CD14-positive monocyte (primary cell): ENCODE results near the gene SYNGAP1. TPM values are rescaled to one million over a fixed set of nuclear protein-coding genes. Genes with fewer than 3 reads are reported as not detected.

Experiments
- DNase-seq, 3 donors: peaks; one replicate each; pipeline ENCODE4 v3.0.0-alpha.2; 2011 to 2022
- H2AFZ ChIP-seq: 2 replicates; pipeline ENCODE4 v1.6.0; 2012; ENCODE audit warnings: mild to moderate bottlenecking, low read depth, low read length, inconsistent platforms; ENCODE audit not compliant: insufficient read depth, poor library complexity, severe bottlenecking
- H3K27ac ChIP-seq, 2 donors: 1 replicate in 1 of 2; 2 replicates in 1 of 2; pipeline ENCODE4 v1.5.1; 2012 to 2013; ENCODE audit warnings: low read length in 2 of 2, control low read depth in 1 of 2, inconsistent platforms in 1 of 2, low read depth in 1 of 2, mild to moderate bottlenecking in 1 of 2
- H3K27me3 ChIP-seq, 2 donors: one replicate each; pipeline versions ENCODE4 v1.6.0 to v1.6.1; 2011 to 2013; ENCODE audit warnings: low read length in 2 of 2; ENCODE audit not compliant: control insufficient read depth in 2 of 2, insufficient read depth in 2 of 2
- H3K36me3 ChIP-seq, 2 donors: replicated peaks in 1 of 2; 1 replicate in 1 of 2; 2 replicates in 1 of 2; pipeline versions ENCODE4 v1.5.1 to v1.6.1; 2012 to 2013; ENCODE audit warnings: low read length in 2 of 2, control low read depth in 1 of 2, inconsistent platforms in 1 of 2, mild to moderate bottlenecking in 1 of 2; ENCODE audit not compliant: insufficient read depth in 2 of 2, control insufficient read depth in 1 of 2
- H3K4me1 ChIP-seq, 2 donors: 1 replicate in 1 of 2; 2 replicates in 1 of 2; pipeline versions ENCODE4 v1.5.1 to v1.6.1; 2012 to 2013; ENCODE audit warnings: low read length in 2 of 2, control low read depth in 1 of 2, inconsistent platforms in 1 of 2, mild to moderate bottlenecking in 1 of 2, moderate library complexity in 1 of 2; ENCODE audit not compliant: insufficient read depth in 2 of 2, control insufficient read depth in 1 of 2
- H3K4me2 ChIP-seq: replicated peaks from 2 replicates; pipeline ENCODE3; 2012; ENCODE audit warnings: low read length, moderate library complexity, mild to moderate bottlenecking; ENCODE audit not compliant: poor library complexity, severe bottlenecking; ENCODE audit errors: extremely low read depth
- H3K4me3 ChIP-seq, 3 experiments: fragments of 200-600 bp in 1 of 3; sonication (generic) in 1 of 3; replicated peaks in 1 of 3; 1 replicate in 2 of 3; 2 replicates in 1 of 3; pipeline ENCODE4 v1.5.1; 2011 to 2013; ENCODE audit warnings: low read length in 3 of 3, mild to moderate bottlenecking in 3 of 3, control low read depth in 2 of 3, low read depth in 2 of 3, inconsistent platforms in 1 of 3, moderate library complexity in 1 of 3
- H3K79me2 ChIP-seq: 2 replicates; pipeline ENCODE4 v1.6.0; 2012; ENCODE audit warnings: mild to moderate bottlenecking, control low read depth, inconsistent platforms, low read length, moderate library complexity; ENCODE audit not compliant: insufficient read depth
- H3K9ac ChIP-seq: 2 replicates; pipeline ENCODE4 v1.6.0; 2017; ENCODE audit warnings: low read length, mild to moderate bottlenecking; ENCODE audit not compliant: insufficient read depth, poor library complexity, severe bottlenecking
- H3K9me3 ChIP-seq, 2 donors: replicated peaks in 1 of 2; 1 replicate in 1 of 2; 2 replicates in 1 of 2; pipeline versions ENCODE4 v1.5.1 to v1.6.1; 2012 to 2013; ENCODE audit warnings: low read length in 2 of 2, control low read depth in 1 of 2; ENCODE audit not compliant: control insufficient read depth in 1 of 2, insufficient read depth in 1 of 2
- H4K20me1 ChIP-seq: 2 replicates; pipeline ENCODE4 v1.6.0; 2012; ENCODE audit warnings: mild to moderate bottlenecking, low read length, control low read depth, moderate library complexity; ENCODE audit not compliant: insufficient read depth
- H3K27ac Mint-ChIP-seq, 7 donors: one replicate each; pipeline ENCODE4 v1.8.0; 2020; ENCODE audit warnings: mild to moderate bottlenecking in 7 of 7, mixed read lengths in 7 of 7, moderate library complexity in 6 of 7, inconsistent platforms in 2 of 7
- H3K27me3 Mint-ChIP-seq, 3 donors: one replicate each; pipeline ENCODE4 v1.8.0; 2021 to 2022; ENCODE audit warnings: low read depth in 3 of 3, mild to moderate bottlenecking in 3 of 3, mixed read lengths in 3 of 3, moderate library complexity in 3 of 3, inconsistent platforms in 1 of 3
- H3K36me3 Mint-ChIP-seq, 2 donors: one replicate each; pipeline ENCODE4 v1.8.0; 2020; ENCODE audit warnings: mixed read lengths in 2 of 2, inconsistent platforms in 1 of 2, mild to moderate bottlenecking in 1 of 2
- H3K4me1 Mint-ChIP-seq: one replicate; pipeline ENCODE4 v1.8.0; 2020; ENCODE audit warnings: mild to moderate bottlenecking, mixed read lengths
- H3K4me3 Mint-ChIP-seq, 2 donors: one replicate each; pipeline ENCODE4 v1.8.0; 2020; ENCODE audit warnings: mild to moderate bottlenecking in 2 of 2, mixed read lengths in 2 of 2, moderate library complexity in 1 of 2
- H3K9me3 Mint-ChIP-seq, 7 donors: one replicate each; pipeline ENCODE4 v1.8.0; 2020 to 2022; ENCODE audit warnings: mixed read lengths in 7 of 7, mild to moderate bottlenecking in 6 of 7, moderate library complexity in 6 of 7, inconsistent platforms in 2 of 7
- WGBS: methylation state at CpG from one replicate; pipeline ENCODE4 v1.1.5; 2013; ENCODE audit warnings: missing lambda C conversion rate; ENCODE audit not compliant: insufficient coverage; 5-methylcytosine and 5-hydroxymethylcytosine counted together
- intact Hi-C, 2 donors: fragments of 100-400 bp; cut with micrococcal nuclease; formaldehyde crosslinking; loops; one replicate each; pipeline versions ENCODE4 v1.15.0 to v1.15.1; 2023
- polyA plus RNA-seq, 3 donors: library from polyadenylated mRNA; depleted of rRNA in 1 of 3; unstranded in 2 of 3; stranded (reverse) in 1 of 3; fragments of 300-500 nt in 2 of 3; fragments of >200 nt in 1 of 3; fragmentation: Illumina TruSeq in 2 of 3; gene quantifications; 1 replicate in 2 of 3; 2 replicates in 1 of 3; pipeline ENCODE4 v1.2.3, GENCODE V29; 2012 to 2021
- TF ChIP-seq, protein P1 (sequence below): fragments of 200-600 bp; IDR thresholded peaks from one replicate; pipeline ENCODE4 v1.8.0; 2022; ENCODE audit warnings: antibody characterized with exemption, mild to moderate bottlenecking

The SYNGAP1 gene
- polyA plus RNA-seq, 3 donors = 4.0 TPM; not detected in 2

GRCh38 chr6:33431880-33432541, 12.1 kb downstream of the SYNGAP1 start:
- Histone ChIP-seq H2AFZ (peak overlapping the region; percentile 78), H3K4me1 (peaks cover 35 to 49% of the 10 kb centered on the region in 2 donors), H3K27ac (no peak overlapping the region), H3K4me3 (peak overlapping the region; percentile 2 to 69 (median 6)), H3K9ac (peak overlapping the region; percentile 44), H3K4me2 (peak overlapping the region; percentile 81), H3K36me3 (peaks cover 4 to 12% of the 10 kb centered on the region in 2 donors), H3K79me2 (no peaks in the 10 kb centered on the region), H3K9me3 (no peaks in the 10 kb centered on the region), H4K20me1 (no peaks in the 10 kb centered on the region), H3K27me3 (peaks cover 0 to 3% of the 10 kb centered on the region in 2 donors)
- H3K4me1 Mint-ChIP-seq = peaks cover 60% of the 10 kb centered on the region
- peak overlapping the region in 4 of 7 donors; percentile 26 to 71 (median 46) for H3K27ac Mint-ChIP-seq
- H3K27me3 Mint-ChIP-seq = peaks cover 20 to 36% (median 21%) of the 10 kb centered on the region in 3 donors
- peak overlapping the region; percentile 62 to 84 for H3K4me3 Mint-ChIP-seq
- TF ChIP-seq, protein P1, sequence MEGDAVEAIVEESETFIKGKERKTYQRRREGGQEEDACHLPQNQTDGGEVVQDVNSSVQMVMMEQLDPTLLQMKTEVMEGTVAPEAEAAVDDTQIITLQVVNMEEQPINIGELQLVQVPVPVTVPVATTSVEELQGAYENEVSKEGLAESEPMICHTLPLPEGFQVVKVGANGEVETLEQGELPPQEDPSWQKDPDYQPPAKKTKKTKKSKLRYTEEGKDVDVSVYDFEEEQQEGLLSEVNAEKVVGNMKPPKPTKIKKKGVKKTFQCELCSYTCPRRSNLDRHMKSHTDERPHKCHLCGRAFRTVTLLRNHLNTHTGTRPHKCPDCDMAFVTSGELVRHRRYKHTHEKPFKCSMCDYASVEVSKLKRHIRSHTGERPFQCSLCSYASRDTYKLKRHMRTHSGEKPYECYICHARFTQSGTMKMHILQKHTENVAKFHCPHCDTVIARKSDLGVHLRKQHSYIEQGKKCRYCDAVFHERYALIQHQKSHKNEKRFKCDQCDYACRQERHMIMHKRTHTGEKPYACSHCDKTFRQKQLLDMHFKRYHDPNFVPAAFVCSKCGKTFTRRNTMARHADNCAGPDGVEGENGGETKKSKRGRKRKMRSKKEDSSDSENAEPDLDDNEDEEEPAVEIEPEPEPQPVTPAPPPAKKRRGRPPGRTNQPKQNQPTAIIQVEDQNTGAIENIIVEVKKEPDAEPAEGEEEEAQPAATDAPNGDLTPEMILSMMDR = no peak
- peaks cover 12 to 28% of the 10 kb centered on the region in 2 donors for H3K36me3 Mint-ChIP-seq
- no CpG with 5 or more reads among the region's 12 CpGs for WGBS
- intact Hi-C loops = no loop called here
- H3K9me3 Mint-ChIP-seq = peaks cover 0 to 5% (median 0%) of the 10 kb centered on the region in 7 donors
- DNase-seq = peak in 2 of 3 donors; percentile 34 to 42

- H3K9me3 Mint-ChIP-seq = peaks cover 0 to 5% (median 0%) of the 10 kb centered on the region in 7 donors
- peaks cover 30 to 43% of the 10 kb centered on the region in 2 donors for H3K4me1 ChIP-seq
- H3K27ac ChIP-seq = no peak overlapping the region
- H3K79me2 ChIP-seq = no peaks in the 10 kb centered on the region
- TF ChIP-seq, protein P1 = no peak
- H2AFZ ChIP-seq = no peak overlapping the region
- intact Hi-C loops = no loop called here
- H3K4me3 Mint-ChIP-seq = peak overlapping the region; percentile 62 to 84
- peaks cover 20 to 30% (median 21%) of the 10 kb centered on the region in 3 donors for H3K27me3 Mint-ChIP-seq
- peaks cover 16 to 33% of the 10 kb centered on the region in 2 donors for H3K36me3 Mint-ChIP-seq
- H4K20me1 ChIP-seq = no peaks in the 10 kb centered on the region
- peak overlapping the region; percentile 81 for H3K4me2 ChIP-seq
- H3K36me3 ChIP-seq = peaks cover 6 to 17% of the 10 kb centered on the region in 2 donors
- peak overlapping the region in 1 of 3 experiments; percentile 69 for H3K4me3 ChIP-seq
- DNase-seq = no peak
- H3K9me3 ChIP-seq = no peaks in the 10 kb centered on the region
- H3K27ac Mint-ChIP-seq = peak overlapping the region in 3 of 7 donors; percentile 26 to 71 (median 47)
- H3K27me3 ChIP-seq = peaks cover 0 to 3% of the 10 kb centered on the region in 2 donors
- H3K9ac ChIP-seq = no peak overlapping the region
- WGBS = 38% methylated on average over 5 of the region's 10 CpGs
- peaks cover 55% of the 10 kb centered on the region for H3K4me1 Mint-ChIP-seq
These were observed 12.7 kb downstream of the SYNGAP1 start for GRCh38 chr6:33432546-33432945.
